Astrocyte of the cerebellum (primary cell): ENCODE results near the gene TMEM129.

ENCODE experiments used
- DNase-seq: peaks from one replicate; pipeline ENCODE4 v3.0.0-alpha.2; 2011; ENCODE audit warnings: low read depth
- H3K4me3 ChIP-seq: 2 replicates; pipeline ENCODE4 v1.5.1; 2011; ENCODE audit warnings: mild to moderate bottlenecking, low read depth, low read length, moderate library complexity
- CTCF ChIP-seq: IDR thresholded peaks from 2 replicates; pipeline ENCODE4 v1.5.1; 2012; ENCODE audit warnings: low read length, low read depth, moderate library complexity, mild to moderate bottlenecking; ENCODE audit errors: missing control alignments
- in situ Hi-C: cut with HindIII; loops from 2 replicates; pipeline ENCODE4 v1.10.0; 2017; ENCODE audit warnings: low sequenced_read_pairs

The TMEM129 gene

GRCh38 chr4:1757836-1758235 lies 36.7 kb upstream of the TMEM129 start:
- in situ Hi-C loops, result no loop called here
- TF ChIP-seq CTCF, result no peak

GRCh38 chr4:1756893-1757779 lies 36.0 kb upstream of the TMEM129 start:
- no peak for DNase-seq
- no peak for TF ChIP-seq CTCF
- no peak overlapping the region for H3K4me3 ChIP-seq
- in situ Hi-C loops, result no loop called here

More at GRCh38 chr4:1757836-1758235, 36.7 kb upstream of the TMEM129 start:
- H3K4me3 ChIP-seq, result no peak overlapping the region
- DNase-seq, result no peak

GRCh38 chr4:1756079-1756478 lies 35.0 kb upstream of the TMEM129 start:
- H3K4me3 ChIP-seq, result no peak overlapping the region
- TF ChIP-seq CTCF, result no peak
- DNase-seq, result no peak
- in situ Hi-C loops, result no loop called here

GRCh38 chr4:1755297-1755696 lies 34.2 kb upstream of the TMEM129 start:
- H3K4me3 ChIP-seq, result no peak overlapping the region
- DNase-seq, result no peak
- in situ Hi-C loops, result no loop called here
- no peak for TF ChIP-seq CTCF

GRCh38 chr4:1754336-1754735 lies 33.2 kb upstream of the TMEM129 start:
- no peak for DNase-seq
- in situ Hi-C loops, result no loop called here
- no peak overlapping the region for H3K4me3 ChIP-seq
- TF ChIP-seq CTCF, result no peak

- in situ Hi-C loops, result no loop called here
- TF ChIP-seq CTCF, result no peak
- no peak overlapping the region for H3K4me3 ChIP-seq
- DNase-seq, result no peak
Measured at GRCh38 chr4:1753697-1754311, 32.7 kb upstream of the TMEM129 start.
